ENCODE results near the gene OBI1. TPM values are rescaled to one million over a fixed set of nuclear protein-coding genes. Genes with fewer than 3 reads are reported as not detected.

OBI1 gene
- polyA plus RNA-seq, 3 donors: 2.0 to 5.2 (median 3.5) TPM

- 0% methylated on average over 1 of the region's 6 CpGs for WGBS (ENCODE audit: insufficient coverage)
- H4K20me1 ChIP-seq (ENCODE audit: insufficient read depth, low read length): no peaks in the 10 kb centered on the region
- H3K4me2 ChIP-seq (replicated peaks; ENCODE audit: extremely low read depth, low read length, poor library complexity, severe bottlenecking): no peak overlapping the region
- no peak overlapping the region for H3K27ac ChIP-seq (ENCODE audit: low read depth in 1 of 2, low read length in 2 of 2)
- H3K79me2 ChIP-seq (ENCODE audit: insufficient read depth, low read length): no peaks in the 10 kb centered on the region
- Mint-ChIP-seq H3K4me3 (peak overlapping the region in 1 of 2 donors; percentile 71), H3K27me3 (ENCODE audit: low read depth in 3 of 3) (peaks cover 86 to 92% (median 90%) of the 10 kb centered on the region in 3 donors), H3K4me1 (peaks cover 22% of the 10 kb centered on the region), H3K9me3 (peaks cover 2 to 34% (median 9%) of the 10 kb centered on the region in 7 donors), H3K27ac (no peak overlapping the region), H3K36me3 (peaks cover under 1 to 2% of the 10 kb centered on the region in 2 donors)
- H3K4me3 ChIP-seq (replicated peaks in 1 of 3; ENCODE audit: low read depth in 2 of 3, low read length in 3 of 3): no peak overlapping the region
- DNase-seq: no peak
- H3K36me3 ChIP-seq (replicated peaks in 1 of 2; ENCODE audit: control insufficient read depth in 1 of 2, insufficient read depth in 2 of 2, low read length in 2 of 2): no peaks in the 10 kb centered on the region
- TF ChIP-seq CTCF (IDR thresholded peaks at IDR 0.05): no peak
- H3K9ac ChIP-seq (ENCODE audit: insufficient read depth, low read length, poor library complexity, severe bottlenecking): no peak overlapping the region
- no peak overlapping the region for H2AFZ ChIP-seq (ENCODE audit: insufficient read depth, low read depth, low read length, poor library complexity, severe bottlenecking)
- intact Hi-C loops (cut with micrococcal nuclease): no loop called here
- peaks cover 83 to 98% of the 10 kb centered on the region in 2 donors for H3K27me3 ChIP-seq (ENCODE audit: control insufficient read depth in 2 of 2, insufficient read depth in 2 of 2, low read length in 2 of 2)
- H3K4me1 ChIP-seq (ENCODE audit: control insufficient read depth in 1 of 2, insufficient read depth in 2 of 2, low read length in 2 of 2): peaks cover 19 to 20% of the 10 kb centered on the region in 2 donors
- peaks cover 3 to 44% of the 10 kb centered on the region in 2 donors for H3K9me3 ChIP-seq (replicated peaks in 1 of 2; ENCODE audit: control insufficient read depth in 1 of 2, insufficient read depth in 1 of 2, low read length in 2 of 2)
These were observed 66.4 kb downstream of the OBI1 start for GRCh38 chr13:78592584-78592983.

- Mint-ChIP-seq H3K4me3 (peak overlapping the region in 1 of 2 donors; percentile 74), H3K4me1 (peaks cover 3% of the 10 kb centered on the region), H3K27me3 (ENCODE audit: low read depth in 3 of 3) (peaks cover 79 to 85% (median 85%) of the 10 kb centered on the region in 3 donors), H3K27ac (no peak overlapping the region), H3K9me3 (peaks cover 2 to 34% (median 14%) of the 10 kb centered on the region in 7 donors), H3K36me3 (peaks cover 3 to 6% of the 10 kb centered on the region in 2 donors)
- Histone ChIP-seq H3K9ac (ENCODE audit: insufficient read depth, low read length, poor library complexity, severe bottlenecking) (no peak overlapping the region), H3K4me3 (replicated peaks in 1 of 3; ENCODE audit: low read depth in 2 of 3, low read length in 3 of 3) (no peak overlapping the region), H3K27ac (ENCODE audit: low read depth in 1 of 2, low read length in 2 of 2) (no peak overlapping the region), H3K4me1 (ENCODE audit: control insufficient read depth in 1 of 2, insufficient read depth in 2 of 2, low read length in 2 of 2) (no peaks in the 10 kb centered on the region), H3K4me2 (replicated peaks; ENCODE audit: extremely low read depth, low read length, poor library complexity, severe bottlenecking) (no peak overlapping the region), H3K36me3 (replicated peaks in 1 of 2; ENCODE audit: control insufficient read depth in 1 of 2, insufficient read depth in 2 of 2, low read length in 2 of 2) (no peaks in the 10 kb centered on the region), H3K27me3 (ENCODE audit: control insufficient read depth in 2 of 2, insufficient read depth in 2 of 2, low read length in 2 of 2) (peaks cover 74 to 94% of the 10 kb centered on the region in 2 donors), H3K79me2 (ENCODE audit: insufficient read depth, low read length) (no peaks in the 10 kb centered on the region), H2AFZ (ENCODE audit: insufficient read depth, low read depth, low read length, poor library complexity, severe bottlenecking) (no peak overlapping the region), H3K9me3 (replicated peaks in 1 of 2; ENCODE audit: control insufficient read depth in 1 of 2, insufficient read depth in 1 of 2, low read length in 2 of 2) (peaks cover 0 to 27% of the 10 kb centered on the region in 2 donors), H4K20me1 (ENCODE audit: insufficient read depth, low read length) (no peaks in the 10 kb centered on the region)
- intact Hi-C loops (cut with micrococcal nuclease): no loop called here
- 10% methylated on average over 2 of the region's 7 CpGs for WGBS (ENCODE audit: insufficient coverage)
- TF ChIP-seq CTCF (IDR thresholded peaks at IDR 0.05): no peak
- no peak for DNase-seq
These were observed 69.7 kb downstream of the OBI1 start for GRCh38 chr13:78589206-78589605.

All from CD14-positive monocyte (primary cell).